ENCODE results near the gene DIP2C. TPM values are rescaled to one million over a fixed set of nuclear protein-coding genes. Genes with fewer than 3 reads are reported as not detected.

DIP2C gene
- total RNA-seq, 2 experiments from 2014 or later: 0.62 to 0.80 TPM

GRCh38 chr10:621513-621912 is 68.0 kb downstream of the DIP2C start:
- intact Hi-C loops (cut with micrococcal nuclease): no loop called here
- Mint-ChIP-seq H3K9me3 (no peaks in the 10 kb centered on the region), H3K4me3 (no peak overlapping the region), H3K4me1 (ENCODE audit: low read depth) (no peaks in the 10 kb centered on the region), H3K27ac (no peak overlapping the region), H3K27me3 (peaks cover 31% of the 10 kb centered on the region), H3K36me3 (no peaks in the 10 kb centered on the region)
- no peak for DNase-seq
- CTCF ChIA-PET: no interaction called here
- POLR2A ChIA-PET: no interaction called here

- H3K36me3 Mint-ChIP-seq: no peaks in the 10 kb centered on the region
- POLR2A ChIA-PET: no interaction called here
- no peak for DNase-seq
- no peak overlapping the region for H3K4me3 Mint-ChIP-seq
- intact Hi-C loops (cut with micrococcal nuclease): no loop called here
- H3K9me3 Mint-ChIP-seq: no peaks in the 10 kb centered on the region
- no peak overlapping the region for H3K27ac Mint-ChIP-seq
- no peaks in the 10 kb centered on the region for H3K4me1 Mint-ChIP-seq (ENCODE audit: low read depth)
- CTCF ChIA-PET: no interaction called here
- H3K27me3 Mint-ChIP-seq: peaks cover 31% of the 10 kb centered on the region
These were observed 68.5 kb downstream of the DIP2C start for GRCh38 chr10:620971-621370.

GRCh38 chr10:620417-620816 is 69.1 kb downstream of the DIP2C start:
- peaks cover 33% of the 10 kb centered on the region for H3K27me3 Mint-ChIP-seq
- H3K4me3 Mint-ChIP-seq: no peak overlapping the region
- DNase-seq: no peak
- intact Hi-C loops (cut with micrococcal nuclease): no loop called here
- H3K9me3 Mint-ChIP-seq: no peaks in the 10 kb centered on the region
- no peak overlapping the region for H3K27ac Mint-ChIP-seq
- no peaks in the 10 kb centered on the region for H3K36me3 Mint-ChIP-seq
- H3K4me1 Mint-ChIP-seq (ENCODE audit: low read depth): no peaks in the 10 kb centered on the region
- CTCF ChIA-PET: no interaction called here
- POLR2A ChIA-PET: no interaction called here

- Mint-ChIP-seq H3K27me3 (peaks cover 31% of the 10 kb centered on the region), H3K9me3 (no peaks in the 10 kb centered on the region), H3K27ac (no peak overlapping the region), H3K36me3 (no peaks in the 10 kb centered on the region), H3K4me1 (ENCODE audit: low read depth) (no peaks in the 10 kb centered on the region), H3K4me3 (no peak overlapping the region)
- intact Hi-C loops (cut with micrococcal nuclease): no loop called here
- DNase-seq: no peak
- ChIA-PET CTCF (no interaction called here), POLR2A (no interaction called here)
These were observed 69.8 kb downstream of the DIP2C start for GRCh38 chr10:619710-620109.

- ChIA-PET CTCF (no interaction called here), POLR2A (no interaction called here)
- DNase-seq: no peak
- no peak overlapping the region for H3K27ac Mint-ChIP-seq
- intact Hi-C loops (cut with micrococcal nuclease): no loop called here
- no peak overlapping the region for H3K4me3 Mint-ChIP-seq
- no peaks in the 10 kb centered on the region for H3K36me3 Mint-ChIP-seq
- H3K27me3 Mint-ChIP-seq: peaks cover 31% of the 10 kb centered on the region
- H3K9me3 Mint-ChIP-seq: no peaks in the 10 kb centered on the region
- no peaks in the 10 kb centered on the region for H3K4me1 Mint-ChIP-seq (ENCODE audit: low read depth)
These were observed 71.1 kb downstream of the DIP2C start for GRCh38 chr10:618229-618989.

GRCh38 chr10:617471-617870 is 72.0 kb downstream of the DIP2C start:
- intact Hi-C loops (cut with micrococcal nuclease): no loop called here
- no peaks in the 10 kb centered on the region for H3K36me3 Mint-ChIP-seq
- H3K4me1 Mint-ChIP-seq (ENCODE audit: low read depth): no peaks in the 10 kb centered on the region
- H3K27ac Mint-ChIP-seq: no peak overlapping the region
- H3K9me3 Mint-ChIP-seq: no peaks in the 10 kb centered on the region
- DNase-seq: no peak
- H3K4me3 Mint-ChIP-seq: no peak overlapping the region
- ChIA-PET CTCF (no interaction called here), POLR2A (no interaction called here)
- peaks cover 25% of the 10 kb centered on the region for H3K27me3 Mint-ChIP-seq

GRCh38 chr10:615583-616152 is 73.8 kb downstream of the DIP2C start:
- DNase-seq: no peak
- Mint-ChIP-seq H3K4me3 (no peak overlapping the region), H3K4me1 (ENCODE audit: low read depth) (no peaks in the 10 kb centered on the region), H3K9me3 (peaks cover 5% of the 10 kb centered on the region), H3K27me3 (peaks cover 20% of the 10 kb centered on the region), H3K36me3 (no peaks in the 10 kb centered on the region), H3K27ac (no peak overlapping the region)
- ChIA-PET CTCF (no interaction called here), POLR2A (no interaction called here)
- intact Hi-C loops (cut with micrococcal nuclease): no loop called here

GRCh38 chr10:614790-615582 is 74.5 kb downstream of the DIP2C start:
- H3K9me3 Mint-ChIP-seq: peaks cover 8% of the 10 kb centered on the region
- intact Hi-C loops (cut with micrococcal nuclease): no loop called here
- H3K4me3 Mint-ChIP-seq: no peak overlapping the region
- peaks cover 17% of the 10 kb centered on the region for H3K27me3 Mint-ChIP-seq
- H3K36me3 Mint-ChIP-seq: no peaks in the 10 kb centered on the region
- ChIA-PET CTCF (no interaction called here), POLR2A (no interaction called here)
- H3K4me1 Mint-ChIP-seq (ENCODE audit: low read depth): no peaks in the 10 kb centered on the region
- H3K27ac Mint-ChIP-seq: no peak overlapping the region
- no peak for DNase-seq

- H3K27ac Mint-ChIP-seq: no peak overlapping the region
- POLR2A ChIA-PET: no interaction called here
- H3K9me3 Mint-ChIP-seq: peaks cover 8% of the 10 kb centered on the region
- CTCF ChIA-PET: no interaction called here
- peaks cover under 1% of the 10 kb centered on the region for H3K4me1 Mint-ChIP-seq (ENCODE audit: low read depth)
- no peak for DNase-seq
- intact Hi-C loops (cut with micrococcal nuclease): no loop called here
- no peaks in the 10 kb centered on the region for H3K36me3 Mint-ChIP-seq
- H3K4me3 Mint-ChIP-seq: no peak overlapping the region
- peaks cover 13% of the 10 kb centered on the region for H3K27me3 Mint-ChIP-seq
These were observed 75.2 kb downstream of the DIP2C start for GRCh38 chr10:614139-614711.

- intact Hi-C loops (cut with micrococcal nuclease): no loop called here
- no peak for DNase-seq
- Mint-ChIP-seq H3K4me3 (no peak overlapping the region), H3K4me1 (ENCODE audit: low read depth) (peaks cover 8% of the 10 kb centered on the region), H3K36me3 (no peaks in the 10 kb centered on the region), H3K27ac (no peak overlapping the region), H3K9me3 (peaks cover 8% of the 10 kb centered on the region), H3K27me3 (peaks cover 9% of the 10 kb centered on the region)
- POLR2A ChIA-PET: no interaction called here
- CTCF ChIA-PET: no interaction called here
These were observed 76.0 kb downstream of the DIP2C start for GRCh38 chr10:613271-614138.

- ChIA-PET POLR2A (interaction anchor here (0.5 kb wide), 1 partner anchor 164 kb away, joined by 3 read pairs; no protein-coding TSS in a partner anchor), CTCF (no interaction called here)
- intact Hi-C loops (cut with micrococcal nuclease): no loop called here
- Mint-ChIP-seq H3K4me1 (ENCODE audit: low read depth) (peaks cover 8% of the 10 kb centered on the region), H3K27ac (no peak overlapping the region), H3K9me3 (peaks cover 8% of the 10 kb centered on the region), H3K4me3 (no peak overlapping the region), H3K27me3 (peaks cover 6% of the 10 kb centered on the region), H3K36me3 (no peaks in the 10 kb centered on the region)
- DNase-seq: no peak
These were observed 76.8 kb downstream of the DIP2C start for GRCh38 chr10:612696-613095.
